ENCODE measurements around the gene PRAMEF20.

DNA sequence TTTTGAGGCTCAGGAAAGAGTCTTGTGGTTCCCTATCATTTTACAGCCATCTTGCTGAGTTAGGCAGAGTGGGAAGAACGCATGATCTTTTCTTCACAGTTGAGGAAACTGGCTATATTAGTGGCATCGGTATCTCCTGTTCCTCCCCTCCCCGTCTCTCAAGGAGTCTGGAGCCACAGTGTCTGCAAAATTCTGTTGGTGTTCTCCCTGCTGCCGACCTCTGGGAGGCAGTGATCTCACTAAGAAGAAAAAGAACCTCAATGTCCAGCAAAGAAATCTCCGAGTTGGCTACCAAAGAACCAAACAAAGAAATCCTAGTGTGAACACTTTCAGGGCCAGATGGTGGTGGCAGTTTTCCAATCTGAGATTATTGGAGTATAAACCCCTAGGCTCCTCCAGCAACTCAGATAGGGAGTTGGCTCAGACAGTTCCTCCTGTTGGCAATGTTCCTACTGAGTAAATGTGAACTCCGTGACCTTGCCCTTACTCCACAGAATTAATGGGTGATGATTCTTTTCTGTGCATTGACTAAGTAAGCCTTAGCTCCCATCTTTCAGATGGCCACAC, 41.2 kb downstream of the PRAMEF20 start:
- TF ChIP-seq, protein P1, sequence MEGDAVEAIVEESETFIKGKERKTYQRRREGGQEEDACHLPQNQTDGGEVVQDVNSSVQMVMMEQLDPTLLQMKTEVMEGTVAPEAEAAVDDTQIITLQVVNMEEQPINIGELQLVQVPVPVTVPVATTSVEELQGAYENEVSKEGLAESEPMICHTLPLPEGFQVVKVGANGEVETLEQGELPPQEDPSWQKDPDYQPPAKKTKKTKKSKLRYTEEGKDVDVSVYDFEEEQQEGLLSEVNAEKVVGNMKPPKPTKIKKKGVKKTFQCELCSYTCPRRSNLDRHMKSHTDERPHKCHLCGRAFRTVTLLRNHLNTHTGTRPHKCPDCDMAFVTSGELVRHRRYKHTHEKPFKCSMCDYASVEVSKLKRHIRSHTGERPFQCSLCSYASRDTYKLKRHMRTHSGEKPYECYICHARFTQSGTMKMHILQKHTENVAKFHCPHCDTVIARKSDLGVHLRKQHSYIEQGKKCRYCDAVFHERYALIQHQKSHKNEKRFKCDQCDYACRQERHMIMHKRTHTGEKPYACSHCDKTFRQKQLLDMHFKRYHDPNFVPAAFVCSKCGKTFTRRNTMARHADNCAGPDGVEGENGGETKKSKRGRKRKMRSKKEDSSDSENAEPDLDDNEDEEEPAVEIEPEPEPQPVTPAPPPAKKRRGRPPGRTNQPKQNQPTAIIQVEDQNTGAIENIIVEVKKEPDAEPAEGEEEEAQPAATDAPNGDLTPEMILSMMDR (IDR thresholded peaks at IDR 0.05) = no peak
- TF ChIP-seq EZH2phosphoT487 (IDR thresholded peaks at IDR 0.05) = no peak
- no peak for TF ChIP-seq EZH2 (IDR thresholded peaks at IDR 0.05)

Measured in neural progenitor cell (in vitro differentiated cells).